A673 (cell line): ENCODE measurements around the gene MTREX. TPM values are rescaled to one million over a fixed set of nuclear protein-coding genes. Genes with fewer than 3 reads are reported as not detected.

Experiments used
- BruUV-seq: library from RNA; stranded (reverse); fragments of 400-500 nt; replicated peaks from 2 replicates; lab custom pipeline; 2021; lab: Mats Ljungman, UMichigan
- CTCF ChIA-PET: fragments of 300-600 bp; sonication (Branson Sonifier 250); formaldehyde crosslinking; loops from one replicate; lab custom pipeline; 2022; ENCODE audit warnings: antibody characterized with exemption; lab: Charles Lee
- POLR2A ChIA-PET: fragments of 300-600 bp; sonication (Branson Sonifier 250); formaldehyde crosslinking; loops from one replicate; lab custom pipeline; 2022; ENCODE audit warnings: antibody characterized with exemption; ENCODE audit not compliant: low non-redundant PET; lab: Charles Lee
- DNase-seq: peaks from one replicate; pipeline ENCODE4 v3.0.0-alpha.2; 2015; ENCODE audit warnings: low spot score
- H3K27ac ChIP-seq: fragments of 200-600 bp; sonication (generic); 2 replicates; pipeline ENCODE4 v1.5.1; 2016; ENCODE audit warnings: mixed run types, low read depth, mild to moderate bottlenecking, mixed read lengths, antibody characterized with exemption, low read length; ENCODE audit not compliant: poor library complexity, severe bottlenecking
- H3K27me3 ChIP-seq: fragments of 200-600 bp; sonication (generic); replicated peaks from 2 replicates; pipeline ENCODE4 v1.6.1; 2017; ENCODE audit warnings: mixed run types, low read depth, mild to moderate bottlenecking, mixed read lengths, antibody characterized with exemption, low read length; ENCODE audit not compliant: insufficient read depth, poor library complexity
- H3K36me3 ChIP-seq: fragments of 200-600 bp; sonication (generic); 2 replicates; pipeline ENCODE4 v1.6.1; 2016; ENCODE audit warnings: mixed run types, mild to moderate bottlenecking, mixed read lengths, antibody characterized with exemption, low read length; ENCODE audit not compliant: insufficient read depth, poor library complexity, severe bottlenecking
- H3K4me1 ChIP-seq: fragments of 200-600 bp; sonication (generic); 2 replicates; pipeline ENCODE4 v1.6.1; 2017; ENCODE audit warnings: mixed run types, mild to moderate bottlenecking, mixed read lengths, antibody characterized with exemption, low read length; ENCODE audit not compliant: insufficient read depth, poor library complexity, severe bottlenecking
- H3K4me3 ChIP-seq: fragments of 200-600 bp; sonication (generic); 2 replicates; pipeline ENCODE4 v1.5.1; 2016; ENCODE audit warnings: low read depth, mixed run types, mild to moderate bottlenecking, mixed read lengths, low read length; ENCODE audit not compliant: poor library complexity, severe bottlenecking
- H3K9me3 ChIP-seq: fragments of 200-600 bp; sonication (generic); 2 replicates; pipeline ENCODE4 v1.6.1; 2016; ENCODE audit warnings: mixed run types, low read depth, mild to moderate bottlenecking, mixed read lengths, antibody characterized with exemption, low read length; ENCODE audit not compliant: poor library complexity, severe bottlenecking
- EZH2 ChIP-seq: fragments of 200-600 bp; sonication (generic); IDR thresholded peaks from 2 replicates; pipeline ENCODE4 v1.6.1; 2017; ENCODE audit warnings: borderline replicate concordance, low read depth, mild to moderate bottlenecking, mixed read lengths, antibody characterized with exemption, low read length; ENCODE audit not compliant: poor library complexity, severe bottlenecking
- intact Hi-C: fragments of 100-400 bp; cut with micrococcal nuclease; formaldehyde crosslinking; loops from one replicate; pipeline ENCODE4 v1.10.0; 2022; ENCODE audit not compliant: unreplicated experiment
- total RNA-seq: library from RNA; stranded (reverse); gene quantifications from 2 replicates; pipeline ENCODE4 v1.2.3, GENCODE V29; 2021
- TF ChIP-seq, protein P1 (sequence below): fragments of 300-800, 200-600 bp; sonication (generic); conservative IDR thresholded peaks from 2 replicates; pipeline ENCODE4 v1.5.1; 2017; ENCODE audit warnings: low read depth, mild to moderate bottlenecking, antibody characterized with exemption, low read length, moderate library complexity, mixed read lengths

MTREX gene
- total RNA-seq, 1 experiment from 2014 or later: 135 TPM

DNA sequence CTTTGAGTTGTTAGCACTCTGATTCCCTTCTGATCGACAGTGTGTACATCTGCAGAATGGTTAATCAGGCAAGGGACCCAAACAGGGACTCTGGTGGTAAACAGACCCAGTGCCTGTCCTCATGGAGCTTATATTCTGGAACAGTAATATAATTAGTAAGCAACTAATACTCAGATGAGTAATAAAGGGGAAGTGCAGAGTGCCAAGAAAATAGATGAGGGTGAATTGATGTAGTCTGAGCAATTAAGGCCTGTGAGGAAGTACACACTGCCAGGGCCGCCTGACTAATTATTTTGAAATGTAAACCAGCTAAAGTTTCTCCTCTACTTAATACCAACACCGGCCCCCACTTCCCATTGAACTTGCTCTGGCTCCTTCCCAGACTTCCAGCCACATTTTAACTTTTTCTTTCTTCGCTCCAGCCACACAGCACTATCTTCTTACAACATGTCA is 4.5 kb upstream of the MTREX start:
- CTCF ChIA-PET: interaction anchor here (0.8 kb wide), 1 partner anchor 10 kb away, joined by 9 read pairs; no protein-coding TSS in a partner anchor
- no peak for DNase-seq
- no peaks in the 10 kb centered on the region for H3K27me3 ChIP-seq
- POLR2A ChIA-PET: interaction anchor here (0.6 kb wide), 1 partner anchor 168 kb away, joined by 3 read pairs; no protein-coding TSS in a partner anchor
- BruUV-seq: no TSS peak
- intact Hi-C loops: no loop called here
- H3K9me3 ChIP-seq: no peaks in the 10 kb centered on the region
- H3K4me3 ChIP-seq: no peak overlapping the region
- peaks cover 4% of the 10 kb centered on the region for H3K36me3 ChIP-seq
- TF ChIP-seq EZH2: no peak
- TF ChIP-seq, protein P1, sequence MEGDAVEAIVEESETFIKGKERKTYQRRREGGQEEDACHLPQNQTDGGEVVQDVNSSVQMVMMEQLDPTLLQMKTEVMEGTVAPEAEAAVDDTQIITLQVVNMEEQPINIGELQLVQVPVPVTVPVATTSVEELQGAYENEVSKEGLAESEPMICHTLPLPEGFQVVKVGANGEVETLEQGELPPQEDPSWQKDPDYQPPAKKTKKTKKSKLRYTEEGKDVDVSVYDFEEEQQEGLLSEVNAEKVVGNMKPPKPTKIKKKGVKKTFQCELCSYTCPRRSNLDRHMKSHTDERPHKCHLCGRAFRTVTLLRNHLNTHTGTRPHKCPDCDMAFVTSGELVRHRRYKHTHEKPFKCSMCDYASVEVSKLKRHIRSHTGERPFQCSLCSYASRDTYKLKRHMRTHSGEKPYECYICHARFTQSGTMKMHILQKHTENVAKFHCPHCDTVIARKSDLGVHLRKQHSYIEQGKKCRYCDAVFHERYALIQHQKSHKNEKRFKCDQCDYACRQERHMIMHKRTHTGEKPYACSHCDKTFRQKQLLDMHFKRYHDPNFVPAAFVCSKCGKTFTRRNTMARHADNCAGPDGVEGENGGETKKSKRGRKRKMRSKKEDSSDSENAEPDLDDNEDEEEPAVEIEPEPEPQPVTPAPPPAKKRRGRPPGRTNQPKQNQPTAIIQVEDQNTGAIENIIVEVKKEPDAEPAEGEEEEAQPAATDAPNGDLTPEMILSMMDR: no peak
- H3K4me1 ChIP-seq: peaks cover 5% of the 10 kb centered on the region
- H3K27ac ChIP-seq: no peak overlapping the region

DNA sequence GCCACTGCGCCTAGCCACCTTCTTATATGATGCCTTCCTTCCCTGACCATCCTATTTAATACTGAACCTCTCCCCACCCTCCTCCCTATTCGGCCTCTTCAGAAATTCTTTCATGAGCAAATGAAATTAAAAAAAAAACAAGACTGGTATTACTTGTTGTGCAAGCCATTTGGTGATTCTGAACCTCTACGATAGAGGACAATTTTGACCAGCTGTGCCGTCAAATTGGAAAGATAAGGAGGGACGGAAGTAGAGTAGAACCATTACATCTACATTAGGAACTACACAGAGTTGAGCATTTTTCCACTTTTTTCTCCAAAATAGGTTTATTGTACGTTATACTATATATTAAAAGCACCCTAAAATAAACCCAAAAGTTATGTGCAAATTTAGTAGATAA is 3.2 kb upstream of the MTREX start:
- H3K4me3 ChIP-seq: no peak overlapping the region
- no peaks in the 10 kb centered on the region for H3K27me3 ChIP-seq
- H3K27ac ChIP-seq: no peak overlapping the region
- peaks cover 4% of the 10 kb centered on the region for H3K36me3 ChIP-seq
- intact Hi-C loops: no loop called here
- ChIA-PET CTCF (no interaction called here), POLR2A (no interaction called here)
- peaks cover 11% of the 10 kb centered on the region for H3K4me1 ChIP-seq
- TF ChIP-seq, protein P1: no peak
- no peak for TF ChIP-seq EZH2
- no TSS peak for BruUV-seq
- no peak for DNase-seq
- H3K9me3 ChIP-seq: no peaks in the 10 kb centered on the region

DNA sequence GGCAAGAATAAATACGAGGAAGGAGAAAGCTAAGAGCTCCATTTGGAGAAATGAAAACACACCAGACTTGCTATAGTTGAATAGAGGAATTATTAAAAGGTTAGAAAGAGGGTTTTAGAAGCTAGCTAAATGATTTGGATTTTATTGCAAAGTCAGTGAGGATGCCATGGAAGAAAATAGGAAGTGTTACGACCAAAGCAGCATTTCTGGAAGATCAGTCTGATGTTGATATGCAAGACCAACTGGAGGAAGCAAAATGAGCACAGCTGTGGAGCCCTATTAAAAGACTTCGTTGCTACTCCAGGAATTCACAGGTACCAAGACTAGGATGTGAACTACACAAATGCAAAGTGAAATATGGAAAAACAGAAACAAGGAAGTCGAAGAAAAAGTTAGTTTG is 2.4 kb upstream of the MTREX start:
- no peak overlapping the region for H3K27ac ChIP-seq
- peaks cover 4% of the 10 kb centered on the region for H3K36me3 ChIP-seq
- H3K9me3 ChIP-seq: no peaks in the 10 kb centered on the region
- no peaks in the 10 kb centered on the region for H3K27me3 ChIP-seq
- peak overlapping the region; percentile 75 for H3K4me3 ChIP-seq
- intact Hi-C loops: no loop called here
- DNase-seq: no peak
- ChIA-PET CTCF (no interaction called here), POLR2A (no interaction called here)
- BruUV-seq: no TSS peak
- H3K4me1 ChIP-seq: peaks cover 15% of the 10 kb centered on the region
- TF ChIP-seq, protein P1: no peak
- TF ChIP-seq EZH2: no peak
